ENCODE results near the gene ALDH2. TPM values are rescaled to one million over a fixed set of nuclear protein-coding genes. Genes with fewer than 3 reads are reported as not detected.
A peak's percentile ranks its signal among the peaks of the same experiment; 100 is the strongest.

Gene ALDH2
- total and polyA plus RNA-seq, 9 of the 15 experiments (the other 6 are each of a cell fraction or from before 2014, with no cell fraction given), result 1.9 to 22.5 (median 12.2) TPM

DNA sequence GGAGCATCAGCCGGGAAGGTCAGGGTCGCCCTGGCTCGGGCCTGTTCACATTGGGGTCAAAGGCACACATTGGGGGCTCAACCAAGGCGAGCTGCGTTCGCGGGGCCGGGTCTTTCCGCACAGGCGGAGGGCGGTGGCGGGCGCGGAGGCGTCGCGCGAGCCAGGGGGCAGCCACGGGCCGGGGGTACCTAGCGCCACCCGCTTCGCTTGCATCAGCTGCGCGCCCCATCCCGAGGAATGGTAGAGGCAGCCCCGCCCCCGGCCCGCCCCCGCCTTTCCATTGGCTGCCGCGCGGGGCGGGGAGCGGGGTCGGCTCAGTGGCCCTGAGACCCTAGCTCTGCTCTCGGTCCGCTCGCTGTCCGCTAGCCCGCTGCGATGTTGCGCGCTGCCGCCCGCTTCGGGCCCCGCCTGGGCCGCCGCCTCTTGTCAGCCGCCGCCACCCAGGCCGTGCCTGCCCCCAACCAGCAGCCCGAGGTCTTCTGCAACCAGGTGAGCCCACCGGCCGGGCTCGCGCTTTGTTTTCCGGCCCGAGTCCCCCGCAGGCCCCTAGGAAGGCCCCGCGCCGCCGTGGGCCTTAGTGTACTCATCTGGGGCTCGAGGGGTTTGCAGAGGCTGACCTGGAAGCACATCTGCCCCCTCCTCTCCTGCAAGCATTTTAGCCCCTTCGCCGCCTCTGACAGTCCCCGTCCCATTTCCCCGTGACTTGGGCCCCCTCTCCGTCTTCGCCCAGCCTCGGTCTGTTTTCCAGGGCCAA is at the start of gene ALDH2 (continued):
- no peak for TF ChIP-seq JUNB (CRISPR knock-in tag; conservative IDR thresholded peaks at IDR 0.05)
- no peak; the same call in 1 of the 2 replicates for TF ChIP-seq FOSL1 (tag; conservative IDR thresholded peaks at IDR 0.05)
- TF ChIP-seq, protein P1, sequence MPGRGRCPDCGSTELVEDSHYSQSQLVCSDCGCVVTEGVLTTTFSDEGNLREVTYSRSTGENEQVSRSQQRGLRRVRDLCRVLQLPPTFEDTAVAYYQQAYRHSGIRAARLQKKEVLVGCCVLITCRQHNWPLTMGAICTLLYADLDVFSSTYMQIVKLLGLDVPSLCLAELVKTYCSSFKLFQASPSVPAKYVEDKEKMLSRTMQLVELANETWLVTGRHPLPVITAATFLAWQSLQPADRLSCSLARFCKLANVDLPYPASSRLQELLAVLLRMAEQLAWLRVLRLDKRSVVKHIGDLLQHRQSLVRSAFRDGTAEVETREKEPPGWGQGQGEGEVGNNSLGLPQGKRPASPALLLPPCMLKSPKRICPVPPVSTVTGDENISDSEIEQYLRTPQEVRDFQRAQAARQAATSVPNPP (IDR thresholded peaks at IDR 0.05; ENCODE audit: borderline replicate concordance, insufficient read depth, insufficient read length), result no peak
- TF ChIP-seq CHD4 (IDR thresholded peaks at IDR 0.05; ENCODE audit: insufficient read depth, insufficient replicate concordance, low read depth, low read length, poor library complexity, severe bottlenecking), result no peak
- TF ChIP-seq CBFA2T3 (IDR thresholded peaks at IDR 0.05), result no peak
- TF ChIP-seq, protein P2, sequence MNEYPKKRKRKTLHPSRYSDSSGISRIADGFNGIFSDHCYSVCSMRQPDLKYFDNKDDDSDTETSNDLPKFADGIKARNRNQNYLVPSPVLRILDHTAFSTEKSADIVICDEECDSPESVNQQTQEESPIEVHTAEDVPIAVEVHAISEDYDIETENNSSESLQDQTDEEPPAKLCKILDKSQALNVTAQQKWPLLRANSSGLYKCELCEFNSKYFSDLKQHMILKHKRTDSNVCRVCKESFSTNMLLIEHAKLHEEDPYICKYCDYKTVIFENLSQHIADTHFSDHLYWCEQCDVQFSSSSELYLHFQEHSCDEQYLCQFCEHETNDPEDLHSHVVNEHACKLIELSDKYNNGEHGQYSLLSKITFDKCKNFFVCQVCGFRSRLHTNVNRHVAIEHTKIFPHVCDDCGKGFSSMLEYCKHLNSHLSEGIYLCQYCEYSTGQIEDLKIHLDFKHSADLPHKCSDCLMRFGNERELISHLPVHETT (CRISPR knock-in tag; conservative IDR thresholded peaks at IDR 0.05 in 1 of 2, IDR thresholded peaks at IDR 0.05 in 1 of 2), result no peak
- TF ChIP-seq, protein P3, sequence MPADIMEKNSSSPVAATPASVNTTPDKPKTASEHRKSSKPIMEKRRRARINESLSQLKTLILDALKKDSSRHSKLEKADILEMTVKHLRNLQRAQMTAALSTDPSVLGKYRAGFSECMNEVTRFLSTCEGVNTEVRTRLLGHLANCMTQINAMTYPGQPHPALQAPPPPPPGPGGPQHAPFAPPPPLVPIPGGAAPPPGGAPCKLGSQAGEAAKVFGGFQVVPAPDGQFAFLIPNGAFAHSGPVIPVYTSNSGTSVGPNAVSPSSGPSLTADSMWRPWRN (IDR thresholded peaks at IDR 0.05; ENCODE audit: low read depth), result no peak
- TF ChIP-seq PHB2 (IDR thresholded peaks at IDR 0.05; ENCODE audit: low read depth), result no peak
- TF ChIP-seq TAF9B (IDR thresholded peaks at IDR 0.05; ENCODE audit: partially characterized antibody), result no peak
- TF ChIP-seq KAT2B (IDR thresholded peaks at IDR 0.05; ENCODE audit: low read depth, low read length), result no peak
- no peak for TF ChIP-seq ESRRB (CRISPR knock-in tag; IDR thresholded peaks at IDR 0.05; ENCODE audit: borderline replicate concordance)
- TF ChIP-seq ZNF24 (IDR thresholded peaks at IDR 0.05), result no peak
- TF ChIP-seq, protein P4, sequence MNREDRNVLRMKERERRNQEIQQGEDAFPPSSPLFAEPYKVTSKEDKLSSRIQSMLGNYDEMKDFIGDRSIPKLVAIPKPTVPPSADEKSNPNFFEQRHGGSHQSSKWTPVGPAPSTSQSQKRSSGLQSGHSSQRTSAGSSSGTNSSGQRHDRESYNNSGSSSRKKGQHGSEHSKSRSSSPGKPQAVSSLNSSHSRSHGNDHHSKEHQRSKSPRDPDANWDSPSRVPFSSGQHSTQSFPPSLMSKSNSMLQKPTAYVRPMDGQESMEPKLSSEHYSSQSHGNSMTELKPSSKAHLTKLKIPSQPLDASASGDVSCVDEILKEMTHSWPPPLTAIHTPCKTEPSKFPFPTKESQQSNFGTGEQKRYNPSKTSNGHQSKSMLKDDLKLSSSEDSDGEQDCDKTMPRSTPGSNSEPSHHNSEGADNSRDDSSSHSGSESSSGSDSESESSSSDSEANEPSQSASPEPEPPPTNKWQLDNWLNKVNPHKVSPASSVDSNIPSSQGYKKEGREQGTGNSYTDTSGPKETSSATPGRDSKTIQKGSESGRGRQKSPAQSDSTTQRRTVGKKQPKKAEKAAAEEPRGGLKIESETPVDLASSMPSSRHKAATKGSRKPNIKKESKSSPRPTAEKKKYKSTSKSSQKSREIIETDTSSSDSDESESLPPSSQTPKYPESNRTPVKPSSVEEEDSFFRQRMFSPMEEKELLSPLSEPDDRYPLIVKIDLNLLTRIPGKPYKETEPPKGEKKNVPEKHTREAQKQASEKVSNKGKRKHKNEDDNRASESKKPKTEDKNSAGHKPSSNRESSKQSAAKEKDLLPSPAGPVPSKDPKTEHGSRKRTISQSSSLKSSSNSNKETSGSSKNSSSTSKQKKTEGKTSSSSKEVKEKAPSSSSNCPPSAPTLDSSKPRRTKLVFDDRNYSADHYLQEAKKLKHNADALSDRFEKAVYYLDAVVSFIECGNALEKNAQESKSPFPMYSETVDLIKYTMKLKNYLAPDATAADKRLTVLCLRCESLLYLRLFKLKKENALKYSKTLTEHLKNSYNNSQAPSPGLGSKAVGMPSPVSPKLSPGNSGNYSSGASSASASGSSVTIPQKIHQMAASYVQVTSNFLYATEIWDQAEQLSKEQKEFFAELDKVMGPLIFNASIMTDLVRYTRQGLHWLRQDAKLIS (CRISPR knock-in tag; IDR thresholded peaks at IDR 0.05), result peak; percentile 74; the same call in 1 of the 2 replicates
- no peak for TF ChIP-seq PRPF4 (IDR thresholded peaks at IDR 0.05; ENCODE audit: insufficient read depth, low read depth, low read length, poor library complexity, severe bottlenecking)
- TF ChIP-seq BHLHE40 (IDR thresholded peaks at IDR 0.05; ENCODE audit: low read length), result no peak
- TF ChIP-seq, protein P5, sequence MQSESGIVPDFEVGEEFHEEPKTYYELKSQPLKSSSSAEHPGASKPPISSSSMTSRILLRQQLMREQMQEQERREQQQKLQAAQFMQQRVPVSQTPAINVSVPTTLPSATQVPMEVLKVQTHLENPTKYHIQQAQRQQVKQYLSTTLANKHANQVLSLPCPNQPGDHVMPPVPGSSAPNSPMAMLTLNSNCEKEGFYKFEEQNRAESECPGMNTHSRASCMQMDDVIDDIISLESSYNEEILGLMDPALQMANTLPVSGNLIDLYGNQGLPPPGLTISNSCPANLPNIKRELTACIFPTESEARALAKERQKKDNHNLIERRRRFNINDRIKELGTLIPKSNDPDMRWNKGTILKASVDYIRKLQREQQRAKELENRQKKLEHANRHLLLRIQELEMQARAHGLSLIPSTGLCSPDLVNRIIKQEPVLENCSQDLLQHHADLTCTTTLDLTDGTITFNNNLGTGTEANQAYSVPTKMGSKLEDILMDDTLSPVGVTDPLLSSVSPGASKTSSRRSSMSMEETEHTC (IDR thresholded peaks at IDR 0.05), result no peak
- TF ChIP-seq, protein P6, sequence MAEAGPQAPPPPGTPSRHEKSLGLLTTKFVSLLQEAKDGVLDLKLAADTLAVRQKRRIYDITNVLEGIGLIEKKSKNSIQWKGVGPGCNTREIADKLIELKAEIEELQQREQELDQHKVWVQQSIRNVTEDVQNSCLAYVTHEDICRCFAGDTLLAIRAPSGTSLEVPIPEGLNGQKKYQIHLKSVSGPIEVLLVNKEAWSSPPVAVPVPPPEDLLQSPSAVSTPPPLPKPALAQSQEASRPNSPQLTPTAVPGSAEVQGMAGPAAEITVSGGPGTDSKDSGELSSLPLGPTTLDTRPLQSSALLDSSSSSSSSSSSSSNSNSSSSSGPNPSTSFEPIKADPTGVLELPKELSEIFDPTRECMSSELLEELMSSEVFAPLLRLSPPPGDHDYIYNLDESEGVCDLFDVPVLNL (CRISPR knock-in tag; IDR thresholded peaks at IDR 0.05; ENCODE audit: low read depth), result no peak

Data from K562 (cell line).